Vagina (tissue), 2 donors: ENCODE data around the gene PTPRF.

Experiments used
- POLR2A ChIP-seq, 2 donors: fragments of 450-650 bp; IDR thresholded peaks; one replicate each; pipeline ENCODE4 v1.6.1; 2017; ENCODE audit warnings: antibody characterized with exemption in 2 of 2, mild to moderate bottlenecking in 2 of 2, moderate library complexity in 2 of 2
- TF ChIP-seq, protein P1 (sequence below), 3 experiments: fragments of 450-650 bp in 2 of 3; fragments of 200-600 bp in 1 of 3; sonication (generic) in 1 of 3; IDR thresholded peaks; one replicate each; pipeline ENCODE4 v1.5.1; 2017 to 2019; ENCODE audit warnings: antibody characterized with exemption in 3 of 3, mild to moderate bottlenecking in 2 of 3, moderate library complexity in 2 of 3

DNA sequence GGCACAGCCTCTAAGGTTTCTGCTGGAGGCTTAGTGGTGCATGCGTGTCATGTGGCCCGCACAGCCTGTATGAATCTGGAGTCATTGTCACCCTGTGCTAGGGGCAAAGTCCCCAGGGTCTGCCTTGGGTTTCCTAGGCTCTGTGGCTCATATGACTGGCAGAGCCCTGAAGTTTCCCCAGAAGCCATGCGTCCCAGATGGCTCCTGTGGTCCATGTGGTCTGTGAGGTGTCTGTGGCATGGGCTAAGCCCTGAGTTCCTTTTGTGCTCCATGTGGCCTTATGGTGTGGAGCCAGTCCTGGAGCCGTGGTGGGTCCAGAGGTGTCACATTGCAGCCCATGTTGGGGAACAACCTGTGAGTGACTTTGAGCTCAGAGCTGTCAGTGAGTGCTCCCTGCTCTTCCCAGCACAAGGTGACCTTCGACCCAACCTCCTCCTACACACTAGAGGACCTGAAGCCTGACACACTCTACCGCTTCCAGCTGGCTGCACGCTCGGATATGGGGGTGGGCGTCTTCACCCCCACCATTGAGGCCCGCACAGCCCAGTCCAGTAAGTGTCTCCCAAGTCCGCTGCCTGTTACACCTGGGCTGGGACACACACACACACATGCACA is 61.5 kb downstream of the PTPRF start:
- TF ChIP-seq, protein P1, sequence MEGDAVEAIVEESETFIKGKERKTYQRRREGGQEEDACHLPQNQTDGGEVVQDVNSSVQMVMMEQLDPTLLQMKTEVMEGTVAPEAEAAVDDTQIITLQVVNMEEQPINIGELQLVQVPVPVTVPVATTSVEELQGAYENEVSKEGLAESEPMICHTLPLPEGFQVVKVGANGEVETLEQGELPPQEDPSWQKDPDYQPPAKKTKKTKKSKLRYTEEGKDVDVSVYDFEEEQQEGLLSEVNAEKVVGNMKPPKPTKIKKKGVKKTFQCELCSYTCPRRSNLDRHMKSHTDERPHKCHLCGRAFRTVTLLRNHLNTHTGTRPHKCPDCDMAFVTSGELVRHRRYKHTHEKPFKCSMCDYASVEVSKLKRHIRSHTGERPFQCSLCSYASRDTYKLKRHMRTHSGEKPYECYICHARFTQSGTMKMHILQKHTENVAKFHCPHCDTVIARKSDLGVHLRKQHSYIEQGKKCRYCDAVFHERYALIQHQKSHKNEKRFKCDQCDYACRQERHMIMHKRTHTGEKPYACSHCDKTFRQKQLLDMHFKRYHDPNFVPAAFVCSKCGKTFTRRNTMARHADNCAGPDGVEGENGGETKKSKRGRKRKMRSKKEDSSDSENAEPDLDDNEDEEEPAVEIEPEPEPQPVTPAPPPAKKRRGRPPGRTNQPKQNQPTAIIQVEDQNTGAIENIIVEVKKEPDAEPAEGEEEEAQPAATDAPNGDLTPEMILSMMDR (IDR thresholded peaks at IDR 0.05) = no peak
- TF ChIP-seq POLR2A (IDR thresholded peaks at IDR 0.05) = no peak
